ENCODE measurements around the gene KATNA1.

GRCh38 chr6:149698175-149698574, 49.7 kb upstream of the KATNA1 start:
- TF ChIP-seq CTCF (IDR thresholded peaks at IDR 0.05) (no peak), POLR2A (IDR thresholded peaks at IDR 0.05) (no peak)

All from esophagus squamous epithelium (tissue), 4 donors.